ENCODE measurements around the gene DICER1.

The DICER1 gene

DNA sequence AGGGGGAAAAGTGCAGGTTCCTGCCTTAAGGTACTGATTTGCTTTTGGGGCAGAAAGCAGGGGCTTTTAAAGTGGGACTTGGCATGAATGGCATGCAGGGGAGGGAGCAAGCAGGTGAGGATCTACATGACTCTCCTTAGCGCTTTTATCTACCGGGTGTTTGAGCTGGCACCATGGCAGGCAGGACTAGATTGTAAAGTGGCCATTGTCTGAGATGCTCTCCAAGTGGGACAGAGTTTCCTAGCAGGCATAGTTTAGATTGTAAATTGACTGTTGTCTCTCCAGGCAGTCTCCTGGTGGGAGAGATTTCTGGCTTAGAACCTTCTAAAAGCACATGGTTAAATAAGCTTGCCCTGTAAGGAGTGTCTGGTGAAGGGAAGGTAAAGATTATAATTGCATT is 5.3 kb upstream of the DICER1 start:
- H3K4me3 ChIP-seq (ENCODE audit: low read depth, low read length), result no peak overlapping the region
- TF ChIP-seq, protein P1, sequence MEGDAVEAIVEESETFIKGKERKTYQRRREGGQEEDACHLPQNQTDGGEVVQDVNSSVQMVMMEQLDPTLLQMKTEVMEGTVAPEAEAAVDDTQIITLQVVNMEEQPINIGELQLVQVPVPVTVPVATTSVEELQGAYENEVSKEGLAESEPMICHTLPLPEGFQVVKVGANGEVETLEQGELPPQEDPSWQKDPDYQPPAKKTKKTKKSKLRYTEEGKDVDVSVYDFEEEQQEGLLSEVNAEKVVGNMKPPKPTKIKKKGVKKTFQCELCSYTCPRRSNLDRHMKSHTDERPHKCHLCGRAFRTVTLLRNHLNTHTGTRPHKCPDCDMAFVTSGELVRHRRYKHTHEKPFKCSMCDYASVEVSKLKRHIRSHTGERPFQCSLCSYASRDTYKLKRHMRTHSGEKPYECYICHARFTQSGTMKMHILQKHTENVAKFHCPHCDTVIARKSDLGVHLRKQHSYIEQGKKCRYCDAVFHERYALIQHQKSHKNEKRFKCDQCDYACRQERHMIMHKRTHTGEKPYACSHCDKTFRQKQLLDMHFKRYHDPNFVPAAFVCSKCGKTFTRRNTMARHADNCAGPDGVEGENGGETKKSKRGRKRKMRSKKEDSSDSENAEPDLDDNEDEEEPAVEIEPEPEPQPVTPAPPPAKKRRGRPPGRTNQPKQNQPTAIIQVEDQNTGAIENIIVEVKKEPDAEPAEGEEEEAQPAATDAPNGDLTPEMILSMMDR (IDR thresholded peaks at IDR 0.05; ENCODE audit: borderline replicate concordance, insufficient read depth, low read depth, low read length), result no peak

DNA sequence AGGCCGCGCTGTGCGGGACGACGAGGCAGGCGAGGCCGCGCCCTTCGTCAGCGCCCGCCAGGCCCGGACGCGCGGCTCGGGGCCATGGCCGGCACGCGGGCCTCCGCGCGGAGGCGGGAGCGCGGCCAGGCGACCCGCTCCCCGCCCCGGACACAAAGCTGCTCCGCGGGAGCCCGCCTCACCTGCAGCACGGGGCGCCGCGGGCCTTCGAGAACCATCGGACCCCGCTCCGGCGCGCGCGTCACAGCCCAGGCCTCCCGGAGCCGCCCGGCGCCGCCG is 342 bp downstream of the DICER1 start:
- TF ChIP-seq, protein P1 (IDR thresholded peaks at IDR 0.05; ENCODE audit: borderline replicate concordance, insufficient read depth, low read depth, low read length), result no peak

DNA sequence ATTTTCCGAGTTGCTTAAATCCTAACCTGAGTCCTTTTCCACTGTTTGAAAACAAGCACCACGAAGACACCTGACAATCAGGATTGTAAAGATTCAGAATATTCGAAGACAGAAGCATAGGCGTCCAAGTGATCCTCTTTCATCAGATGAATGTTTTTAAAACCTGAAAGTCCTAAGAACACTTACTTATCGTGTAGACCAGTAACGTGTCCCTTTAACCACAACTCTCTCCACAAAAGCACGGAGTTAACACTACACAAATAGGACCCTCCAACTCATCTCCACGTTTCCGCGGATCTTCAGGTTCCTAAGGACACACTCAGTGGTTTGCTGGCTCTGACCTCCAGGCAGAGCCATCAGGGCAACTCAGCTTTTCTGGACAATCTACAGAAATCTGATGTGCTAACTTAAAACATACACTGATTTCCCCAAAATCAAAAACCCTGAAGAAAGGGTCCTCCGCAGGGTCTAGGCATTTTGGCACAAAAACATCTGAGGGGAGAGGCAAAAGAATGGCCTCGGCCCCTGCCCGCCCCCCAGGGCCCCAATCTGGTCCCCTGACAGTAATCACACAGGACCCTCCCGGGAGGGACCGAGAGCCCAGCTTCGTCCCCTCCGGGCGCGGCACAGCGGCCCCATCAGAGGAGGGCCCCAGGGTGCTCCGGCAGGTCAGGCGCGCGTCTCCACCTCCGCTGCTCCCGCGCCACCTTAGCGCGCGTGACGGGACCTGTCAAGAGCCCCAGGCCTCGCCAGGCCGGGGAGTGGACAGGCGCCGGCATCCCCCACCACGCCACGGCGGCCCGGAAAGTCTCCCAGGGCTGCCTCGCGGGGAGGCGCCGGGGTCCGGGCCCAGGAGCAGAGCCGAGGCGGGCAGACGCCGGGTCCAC is 925 bp downstream of the DICER1 start:
- H3K4me3 ChIP-seq (ENCODE audit: low read depth, low read length), result peak overlapping the region; percentile 92
- TF ChIP-seq, protein P1 (IDR thresholded peaks at IDR 0.05; ENCODE audit: borderline replicate concordance, insufficient read depth, low read depth, low read length), result no peak

More for the DNA sequence above, 342 bp downstream of the DICER1 start:
- peak overlapping the region; percentile 92 for H3K4me3 ChIP-seq (ENCODE audit: low read depth, low read length)

DNA sequence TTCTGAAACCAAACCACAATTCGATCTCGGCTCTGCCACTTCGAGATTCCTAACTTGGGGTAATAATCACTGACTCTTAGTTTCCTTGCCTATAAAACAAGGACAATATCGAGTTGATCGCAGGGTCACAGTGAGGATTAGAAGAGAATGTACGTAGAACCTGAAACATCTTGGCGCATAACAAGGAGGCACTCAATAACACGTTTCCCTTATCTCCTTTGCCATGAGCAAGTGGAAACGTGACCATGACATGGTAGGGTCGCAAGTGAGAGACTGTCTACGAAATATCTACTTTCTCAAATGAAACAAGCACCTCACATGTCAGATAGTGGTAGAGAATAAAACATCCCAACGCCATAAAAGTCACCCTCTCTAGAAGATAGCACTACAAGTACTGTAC is 2.3 kb downstream of the DICER1 start:
- H3K4me3 ChIP-seq (ENCODE audit: low read depth, low read length), result no peak overlapping the region
- TF ChIP-seq, protein P1 (IDR thresholded peaks at IDR 0.05; ENCODE audit: borderline replicate concordance, insufficient read depth, low read depth, low read length), result no peak

DNA sequence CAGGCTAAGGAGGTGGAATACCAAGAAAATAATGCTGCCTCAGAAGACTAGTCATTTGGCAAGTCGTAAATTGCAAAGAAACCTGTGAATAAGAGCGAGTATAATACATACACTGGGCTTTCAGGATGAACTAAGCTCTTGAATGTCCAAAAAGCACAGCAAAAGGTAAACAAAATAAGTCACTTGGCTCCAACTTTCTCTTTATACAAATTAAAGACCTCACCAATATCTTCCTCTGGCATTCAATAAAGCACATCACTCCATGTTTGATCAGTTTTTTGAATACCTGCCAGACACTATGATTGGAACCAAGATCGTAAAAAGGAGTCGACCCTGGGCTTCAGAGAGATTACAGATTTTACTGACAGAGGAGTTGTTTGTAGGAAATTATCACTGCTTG is 3.5 kb downstream of the DICER1 start:
- TF ChIP-seq, protein P1 (IDR thresholded peaks at IDR 0.05; ENCODE audit: borderline replicate concordance, insufficient read depth, low read depth, low read length), result no peak
- H3K4me3 ChIP-seq (ENCODE audit: low read depth, low read length), result no peak overlapping the region

DNA sequence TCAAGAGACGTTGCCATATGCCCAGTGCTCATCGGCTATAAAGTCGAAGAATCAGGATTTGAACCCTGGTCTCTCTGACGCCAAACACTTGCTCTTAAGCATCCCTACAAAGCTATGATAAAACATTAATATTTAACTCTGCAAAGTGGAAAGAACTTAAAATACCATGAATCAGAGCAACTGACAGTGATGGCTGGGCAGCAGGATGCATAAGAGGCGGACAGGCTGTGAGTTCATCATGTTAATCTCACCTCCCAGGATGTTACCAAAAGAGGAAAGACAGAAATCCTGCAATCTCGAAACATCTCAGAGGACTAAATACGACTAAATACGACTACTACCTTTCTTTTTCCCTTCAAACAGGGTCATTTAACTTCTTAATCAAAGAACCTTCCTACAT is 5.8 kb downstream of the DICER1 start:
- H3K4me3 ChIP-seq (ENCODE audit: low read depth, low read length), result no peak overlapping the region
- TF ChIP-seq, protein P1 (IDR thresholded peaks at IDR 0.05; ENCODE audit: borderline replicate concordance, insufficient read depth, low read depth, low read length), result no peak

DNA sequence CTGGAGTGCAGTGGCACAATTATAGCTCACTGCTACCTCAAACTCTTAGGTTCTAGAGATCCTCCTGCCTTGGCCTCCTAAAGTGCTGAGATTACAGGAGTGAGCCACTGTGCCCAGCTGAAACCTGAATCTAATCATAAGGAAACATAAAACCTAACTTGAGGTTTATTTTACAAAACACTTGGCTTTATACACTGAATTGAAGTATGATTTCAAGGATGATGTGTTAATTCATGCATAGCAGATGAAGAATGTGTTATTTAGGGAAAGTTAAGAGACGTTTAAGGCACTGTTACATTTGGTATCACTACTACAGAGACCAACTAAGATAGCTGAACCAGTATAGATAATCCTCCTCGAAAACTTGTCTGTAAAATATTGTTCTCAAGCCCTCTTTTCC is 6.4 kb downstream of the DICER1 start:
- TF ChIP-seq, protein P1 (IDR thresholded peaks at IDR 0.05; ENCODE audit: borderline replicate concordance, insufficient read depth, low read depth, low read length), result no peak
- no peak overlapping the region for H3K4me3 ChIP-seq (ENCODE audit: low read depth, low read length)
